BE2C (cell line): ENCODE results near the gene TBX15.

Experiments used
- DNase-seq: peaks from one replicate; pipeline ENCODE4 v3.0.0-alpha.2; 2020
- H3K27me3 ChIP-seq: fragments of 250-450 bp; sonication (Bioruptor Pico); 2 replicates; pipeline ENCODE4 v1.5.1; 2020; ENCODE audit warnings: mild to moderate bottlenecking
- H3K36me3 ChIP-seq: fragments of 250-450 bp; sonication (Bioruptor Pico); 2 replicates; pipeline ENCODE4 v1.5.1; 2020; ENCODE audit warnings: mild to moderate bottlenecking
- H3K4me1 ChIP-seq: fragments of 250-450 bp; sonication (Bioruptor Pico); 2 replicates; pipeline ENCODE4 v1.5.1; 2020
- H3K4me3 ChIP-seq: 2 replicates; pipeline ENCODE4 v1.5.1; 2011; ENCODE audit warnings: low read depth, low read length
- H3K9me3 ChIP-seq: fragments of 250-450 bp; sonication (Bioruptor Pico); 2 replicates; pipeline ENCODE4 v1.5.1; 2020
- TF ChIP-seq, protein P1 (sequence below): IDR thresholded peaks from 2 replicates; pipeline ENCODE4 v1.5.1; 2012; ENCODE audit warnings: mild to moderate bottlenecking, low read depth, low read length

The TBX15 gene

GRCh38 chr1:118944546-118944945, 43.6 kb downstream of the TBX15 start:
- Histone ChIP-seq H3K9me3 (no peaks in the 10 kb centered on the region), H3K36me3 (no peaks in the 10 kb centered on the region), H3K4me3 (no peak overlapping the region), H3K27me3 (no peaks in the 10 kb centered on the region), H3K4me1 (no peaks in the 10 kb centered on the region)
- no peak for DNase-seq
- TF ChIP-seq, protein P1, sequence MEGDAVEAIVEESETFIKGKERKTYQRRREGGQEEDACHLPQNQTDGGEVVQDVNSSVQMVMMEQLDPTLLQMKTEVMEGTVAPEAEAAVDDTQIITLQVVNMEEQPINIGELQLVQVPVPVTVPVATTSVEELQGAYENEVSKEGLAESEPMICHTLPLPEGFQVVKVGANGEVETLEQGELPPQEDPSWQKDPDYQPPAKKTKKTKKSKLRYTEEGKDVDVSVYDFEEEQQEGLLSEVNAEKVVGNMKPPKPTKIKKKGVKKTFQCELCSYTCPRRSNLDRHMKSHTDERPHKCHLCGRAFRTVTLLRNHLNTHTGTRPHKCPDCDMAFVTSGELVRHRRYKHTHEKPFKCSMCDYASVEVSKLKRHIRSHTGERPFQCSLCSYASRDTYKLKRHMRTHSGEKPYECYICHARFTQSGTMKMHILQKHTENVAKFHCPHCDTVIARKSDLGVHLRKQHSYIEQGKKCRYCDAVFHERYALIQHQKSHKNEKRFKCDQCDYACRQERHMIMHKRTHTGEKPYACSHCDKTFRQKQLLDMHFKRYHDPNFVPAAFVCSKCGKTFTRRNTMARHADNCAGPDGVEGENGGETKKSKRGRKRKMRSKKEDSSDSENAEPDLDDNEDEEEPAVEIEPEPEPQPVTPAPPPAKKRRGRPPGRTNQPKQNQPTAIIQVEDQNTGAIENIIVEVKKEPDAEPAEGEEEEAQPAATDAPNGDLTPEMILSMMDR, result no peak

- H3K36me3 ChIP-seq, result no peaks in the 10 kb centered on the region
Measured at GRCh38 chr1:118944133-118944532, 44.0 kb downstream of the TBX15 start.

DNA sequence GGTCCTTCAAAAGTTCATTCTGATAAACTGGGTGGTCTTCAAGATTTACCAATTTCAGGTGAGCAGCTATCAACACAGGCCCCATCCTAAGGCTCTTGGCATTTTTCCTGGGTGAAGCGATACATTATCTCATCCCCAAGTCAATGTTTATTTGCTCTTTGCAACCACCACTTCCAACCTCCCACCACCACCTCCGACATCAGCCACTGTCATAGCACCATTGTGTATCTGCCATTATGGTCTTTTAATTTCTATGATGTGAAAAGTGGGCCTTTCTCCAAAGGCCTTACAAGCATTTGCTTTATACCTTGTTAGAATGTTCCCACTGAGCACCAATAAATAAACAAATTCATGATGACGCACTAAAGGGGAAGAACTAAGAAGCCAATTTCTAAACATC, 47.2 kb downstream of the TBX15 start:
- no peaks in the 10 kb centered on the region for H3K4me1 ChIP-seq
- no peak for DNase-seq
- H3K4me3 ChIP-seq, result no peak overlapping the region
- TF ChIP-seq, protein P1, result no peak
- H3K27me3 ChIP-seq, result no peaks in the 10 kb centered on the region
- no peaks in the 10 kb centered on the region for H3K9me3 ChIP-seq
- H3K36me3 ChIP-seq, result no peaks in the 10 kb centered on the region

More at GRCh38 chr1:118944133-118944532, 44.0 kb downstream of the TBX15 start:
- TF ChIP-seq, protein P1, result no peak
- H3K27me3 ChIP-seq, result no peaks in the 10 kb centered on the region
- DNase-seq, result no peak
- H3K4me3 ChIP-seq, result no peak overlapping the region
- no peaks in the 10 kb centered on the region for H3K4me1 ChIP-seq
- no peaks in the 10 kb centered on the region for H3K9me3 ChIP-seq

DNA sequence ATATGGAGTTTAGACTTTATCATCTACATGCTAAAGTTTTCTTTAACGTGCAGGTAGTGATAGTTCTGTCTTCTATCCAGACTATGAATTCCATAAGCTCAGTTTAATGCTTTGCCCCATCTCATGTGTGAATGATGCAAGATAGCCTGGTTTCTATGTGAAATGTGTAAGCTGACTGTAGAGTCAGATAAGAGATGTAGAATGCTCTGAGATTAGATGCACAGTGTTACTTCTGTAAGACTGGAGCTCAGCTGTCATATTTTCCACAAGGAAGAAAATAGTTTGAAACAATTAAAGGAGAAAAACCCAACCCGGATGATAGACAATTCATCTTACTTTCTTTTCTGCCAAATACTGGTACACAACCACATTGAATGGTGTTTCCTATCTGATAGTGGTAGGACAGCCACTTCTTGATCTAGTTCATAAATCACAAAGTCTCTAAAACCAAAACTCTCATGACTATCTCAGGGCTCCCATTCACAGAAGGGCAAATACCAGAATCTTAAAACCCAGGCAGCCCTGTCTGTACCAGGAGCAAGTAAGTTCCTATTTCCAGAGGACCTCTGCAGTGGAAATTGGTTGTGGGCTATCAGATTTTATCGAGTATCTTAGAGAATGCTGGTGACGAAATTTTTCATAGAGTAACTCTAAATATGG, 50.6 kb downstream of the TBX15 start:
- TF ChIP-seq, protein P1, result no peak
- no peak overlapping the region for H3K4me3 ChIP-seq
- H3K27me3 ChIP-seq, result no peaks in the 10 kb centered on the region
- no peaks in the 10 kb centered on the region for H3K4me1 ChIP-seq
- H3K9me3 ChIP-seq, result no peaks in the 10 kb centered on the region
- no peak for DNase-seq
- no peaks in the 10 kb centered on the region for H3K36me3 ChIP-seq

DNA sequence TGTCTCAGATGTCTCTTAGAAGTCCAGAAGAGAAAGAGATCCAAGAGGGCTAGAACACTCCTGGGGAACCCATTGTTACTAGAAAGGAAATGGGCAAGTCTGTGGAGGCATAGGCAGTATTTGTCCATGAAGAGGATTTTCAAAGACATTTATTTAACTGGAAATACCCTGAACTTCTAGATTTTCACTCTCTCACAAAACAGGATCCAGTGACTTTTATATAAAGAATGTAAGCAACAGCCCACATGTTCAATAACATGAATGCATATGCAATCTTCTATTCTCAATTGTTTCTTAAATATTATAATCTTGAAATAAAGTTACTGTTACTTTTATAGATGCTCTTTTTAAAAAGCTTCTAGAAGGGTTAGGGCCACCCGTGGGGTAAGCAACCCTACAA, 53.4 kb downstream of the TBX15 start:
- H3K4me3 ChIP-seq, result no peak overlapping the region
- TF ChIP-seq, protein P1, result no peak
- no peak for DNase-seq
- no peaks in the 10 kb centered on the region for H3K36me3 ChIP-seq
- no peaks in the 10 kb centered on the region for H3K27me3 ChIP-seq
- H3K4me1 ChIP-seq, result no peaks in the 10 kb centered on the region
- no peaks in the 10 kb centered on the region for H3K9me3 ChIP-seq

DNA sequence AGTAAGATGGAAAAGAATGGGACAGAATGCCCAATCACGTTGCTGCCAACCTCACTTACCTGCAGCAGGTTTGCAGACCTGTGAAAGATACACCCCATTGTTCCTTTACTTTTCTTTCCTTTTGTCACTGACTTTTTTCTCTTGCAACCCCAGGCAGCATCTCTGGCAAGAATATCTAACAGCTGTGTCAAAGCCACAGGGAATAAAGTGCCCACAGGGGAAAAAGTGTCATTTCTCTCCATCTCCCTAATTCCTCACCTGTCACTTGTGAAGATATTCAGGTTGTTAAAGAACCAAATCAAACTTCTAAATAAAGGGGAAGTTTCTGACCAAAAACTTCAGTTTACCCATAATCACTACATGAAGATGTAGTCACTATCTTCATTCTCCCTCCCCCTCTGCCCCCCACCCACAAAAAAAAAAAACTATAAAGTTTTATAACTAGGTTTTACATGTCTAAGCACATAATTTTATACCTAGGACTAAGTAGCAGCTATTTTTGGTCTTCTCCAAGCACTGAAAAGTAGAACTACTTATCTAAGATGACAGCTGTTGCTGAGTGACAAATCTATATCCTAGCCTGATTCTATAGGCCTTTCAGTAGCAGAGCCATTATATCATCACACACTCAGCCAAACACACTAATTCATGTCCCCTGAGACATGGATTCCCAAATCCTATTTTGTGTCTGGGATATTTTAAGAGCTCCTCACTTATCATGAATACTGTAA, 54.9 kb downstream of the TBX15 start:
- TF ChIP-seq, protein P1, result no peak
- no peak for DNase-seq

More for the DNA sequence above, 54.9 kb downstream of the TBX15 start:
- H3K4me1 ChIP-seq, result no peaks in the 10 kb centered on the region
- H3K27me3 ChIP-seq, result no peaks in the 10 kb centered on the region
- H3K4me3 ChIP-seq, result no peak overlapping the region
- no peaks in the 10 kb centered on the region for H3K9me3 ChIP-seq
- no peaks in the 10 kb centered on the region for H3K36me3 ChIP-seq
